Activated naive CD4-positive, alpha-beta T cell treated with anti-CD3 and anti-CD28 coated beads, Interleukin-2, amount 10 ng/mL, durations not matched to agents 7 days and 5 days (primary cell): ENCODE measurements around the gene TMEM131.
"Not testable (repeated sequence)": the region's sequence is repeated elsewhere in the genome, so short reads cannot be mapped to it uniquely, and the experiment has no call there.

Experiments
- CTCF ChIA-PET: fragments of 350-600 bp; sonication (Branson Sonifier 250); formaldehyde crosslinking; loops from one replicate; lab custom pipeline; 2021; ENCODE audit warnings: antibody characterized with exemption; lab: Charles Lee
- DNase-seq: peaks from one replicate; pipeline ENCODE4 v3.0.0-alpha.2; 2020
- H3K27ac Mint-ChIP-seq: one replicate; pipeline ENCODE4 v1.8.0; 2021; ENCODE audit warnings: mild to moderate bottlenecking, moderate library complexity, mixed read lengths
- H3K27me3 Mint-ChIP-seq: one replicate; pipeline ENCODE4 v1.8.0; 2021; ENCODE audit warnings: mild to moderate bottlenecking, mixed read lengths
- H3K36me3 Mint-ChIP-seq: one replicate; pipeline ENCODE4 v1.8.0; 2021; ENCODE audit warnings: mixed read lengths
- H3K4me1 Mint-ChIP-seq: one replicate; pipeline ENCODE4 v1.8.0; 2021; ENCODE audit warnings: mixed read lengths
- H3K4me3 Mint-ChIP-seq: one replicate; pipeline ENCODE4 v1.8.0; 2021; ENCODE audit warnings: mild to moderate bottlenecking, moderate library complexity, mixed read lengths
- H3K9me3 Mint-ChIP-seq: one replicate; pipeline ENCODE4 v1.8.0; 2021; ENCODE audit warnings: mixed read lengths

The TMEM131 gene

GRCh38 chr2:97936199-97936598 is 59.5 kb downstream of the TMEM131 start:
- CTCF ChIA-PET, result no interaction called here
- Mint-ChIP-seq H3K27me3 (no peaks in the 10 kb centered on the region), H3K27ac (no peak overlapping the region), H3K9me3 (peaks cover 11% of the 10 kb centered on the region), H3K4me1 (peaks cover 11% of the 10 kb centered on the region), H3K36me3 (peaks cover 5% of the 10 kb centered on the region), H3K4me3 (no peak overlapping the region)
- DNase-seq, result no peak

- peaks cover 5% of the 10 kb centered on the region for H3K36me3 Mint-ChIP-seq
- H3K27ac Mint-ChIP-seq, result no peak overlapping the region
- no peaks in the 10 kb centered on the region for H3K27me3 Mint-ChIP-seq
- CTCF ChIA-PET, result no interaction called here
- peaks cover 11% of the 10 kb centered on the region for H3K4me1 Mint-ChIP-seq
- no peak for DNase-seq
- no peak overlapping the region for H3K4me3 Mint-ChIP-seq
- H3K9me3 Mint-ChIP-seq, result peaks cover 10% of the 10 kb centered on the region
These were observed 60.0 kb downstream of the TMEM131 start for GRCh38 chr2:97935719-97936161.

- Mint-ChIP-seq H3K4me3 (no peak overlapping the region), H3K27ac (no peak overlapping the region), H3K4me1 (peaks cover 11% of the 10 kb centered on the region), H3K9me3 (no peaks in the 10 kb centered on the region), H3K36me3 (peaks cover 1% of the 10 kb centered on the region), H3K27me3 (no peaks in the 10 kb centered on the region)
- no peak for DNase-seq
- CTCF ChIA-PET, result no interaction called here
These were observed 62.6 kb downstream of the TMEM131 start for GRCh38 chr2:97932975-97933662.

GRCh38 chr2:97931858-97932225 is 63.9 kb downstream of the TMEM131 start:
- Mint-ChIP-seq H3K4me3 (no peak overlapping the region), H3K36me3 (peaks cover 1% of the 10 kb centered on the region), H3K4me1 (peaks cover 7% of the 10 kb centered on the region), H3K27me3 (no peaks in the 10 kb centered on the region), H3K9me3 (no peaks in the 10 kb centered on the region), H3K27ac (no peak overlapping the region)
- DNase-seq, result no peak
- CTCF ChIA-PET, result no interaction called here

DNA sequence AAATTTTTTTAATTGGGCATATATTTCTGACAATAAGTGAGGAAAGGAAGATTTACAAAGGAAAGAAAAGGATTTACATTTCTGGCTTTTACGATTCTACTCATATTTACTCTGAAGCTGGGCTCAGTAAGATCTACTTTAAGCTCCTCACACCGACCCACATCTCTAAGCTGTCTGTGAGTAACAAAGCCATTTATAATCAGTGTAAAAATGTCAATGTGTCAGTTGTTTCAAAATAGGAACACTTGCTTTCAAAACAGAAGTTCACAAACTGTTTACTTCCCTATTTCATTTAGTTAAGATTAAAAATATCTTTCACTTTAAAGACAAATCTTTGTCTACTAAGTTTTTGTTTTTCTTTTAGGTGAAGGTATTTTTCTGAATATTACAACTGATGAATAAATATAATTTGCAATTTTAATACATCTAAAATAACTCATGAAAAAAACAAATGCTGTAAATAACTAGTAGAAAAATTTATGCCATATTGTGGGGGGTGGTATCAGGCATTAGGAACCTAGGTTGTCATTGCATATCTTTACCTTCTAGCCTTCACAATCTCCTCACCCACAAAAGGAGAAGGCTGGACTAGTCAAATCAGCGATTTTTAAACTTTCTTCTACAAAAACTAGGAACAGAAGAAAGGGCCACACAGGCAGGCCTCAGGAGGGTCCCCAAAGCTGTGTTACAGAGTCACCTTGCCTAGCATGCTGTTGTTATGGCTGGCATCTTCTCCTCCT is 64.5 kb downstream of the TMEM131 start:
- CTCF ChIA-PET, result no interaction called here
- H3K9me3 Mint-ChIP-seq, result no peaks in the 10 kb centered on the region
- H3K27ac Mint-ChIP-seq, result no peak overlapping the region
- no peak overlapping the region for H3K4me3 Mint-ChIP-seq
- peaks cover 7% of the 10 kb centered on the region for H3K4me1 Mint-ChIP-seq
- H3K27me3 Mint-ChIP-seq, result no peaks in the 10 kb centered on the region
- DNase-seq, result no peak
- peaks cover 5% of the 10 kb centered on the region for H3K36me3 Mint-ChIP-seq

DNA sequence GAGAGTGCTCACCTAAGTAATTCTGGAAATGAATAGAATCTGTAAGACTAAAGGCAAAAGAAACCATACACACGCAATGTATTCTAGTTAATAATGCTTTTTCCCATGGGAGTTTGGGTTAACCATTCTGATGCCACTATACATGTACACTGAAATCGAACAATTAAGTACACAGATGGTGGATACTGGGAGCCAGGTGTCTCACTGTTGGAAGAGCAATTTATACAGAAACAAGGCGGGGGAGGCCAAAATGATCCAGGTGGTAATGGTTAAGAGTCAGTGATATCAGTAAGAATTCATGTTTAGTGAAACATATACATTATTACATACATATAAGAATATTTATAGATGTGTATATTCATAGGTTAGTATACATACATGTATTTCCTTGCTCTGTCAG is 67.2 kb downstream of the TMEM131 start:
- Mint-ChIP-seq H3K27me3 (no peaks in the 10 kb centered on the region), H3K4me1 (no peaks in the 10 kb centered on the region), H3K9me3 (no peaks in the 10 kb centered on the region), H3K4me3 (no peak overlapping the region), H3K27ac (no peak overlapping the region), H3K36me3 (peaks cover 9% of the 10 kb centered on the region)
- CTCF ChIA-PET, result no interaction called here
- no peak for DNase-seq

GRCh38 chr2:97926946-97927345 is 68.8 kb downstream of the TMEM131 start:
- CTCF ChIA-PET, result no interaction called here
- Mint-ChIP-seq H3K27ac (no peak overlapping the region), H3K4me1 (no peaks in the 10 kb centered on the region), H3K9me3 (no peaks in the 10 kb centered on the region), H3K36me3 (peaks cover 15% of the 10 kb centered on the region), H3K4me3 (no peak overlapping the region), H3K27me3 (no peaks in the 10 kb centered on the region)
- DNase-seq, result no peak

DNA sequence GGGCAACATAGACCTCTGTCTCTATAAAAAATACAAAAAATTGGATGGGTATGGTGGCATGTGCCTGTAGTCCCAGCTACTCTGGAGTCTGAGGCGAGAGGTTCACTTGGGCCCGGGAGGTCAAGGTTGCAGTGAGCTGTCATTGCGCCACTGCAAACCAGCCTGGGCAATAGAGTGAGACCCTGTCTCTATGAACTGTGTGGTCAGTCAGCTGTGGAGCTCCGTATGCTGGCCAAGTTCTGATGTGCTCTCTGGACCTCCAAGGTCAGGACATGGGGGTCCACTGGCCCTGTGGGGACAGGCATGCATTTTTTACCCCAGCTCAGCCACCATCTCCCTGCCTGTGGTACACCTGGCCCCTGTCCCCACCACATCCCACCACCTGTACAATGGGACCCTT is 71.6 kb downstream of the TMEM131 start:
- Mint-ChIP-seq H3K4me1 (no peaks in the 10 kb centered on the region), H3K27ac (no peak overlapping the region), H3K9me3 (peaks cover 16% of the 10 kb centered on the region), H3K27me3 (no peaks in the 10 kb centered on the region), H3K4me3 (no peak overlapping the region), H3K36me3 (peaks cover 36% of the 10 kb centered on the region)
- DNase-seq, result no peak
- CTCF ChIA-PET, result no interaction called here

DNA sequence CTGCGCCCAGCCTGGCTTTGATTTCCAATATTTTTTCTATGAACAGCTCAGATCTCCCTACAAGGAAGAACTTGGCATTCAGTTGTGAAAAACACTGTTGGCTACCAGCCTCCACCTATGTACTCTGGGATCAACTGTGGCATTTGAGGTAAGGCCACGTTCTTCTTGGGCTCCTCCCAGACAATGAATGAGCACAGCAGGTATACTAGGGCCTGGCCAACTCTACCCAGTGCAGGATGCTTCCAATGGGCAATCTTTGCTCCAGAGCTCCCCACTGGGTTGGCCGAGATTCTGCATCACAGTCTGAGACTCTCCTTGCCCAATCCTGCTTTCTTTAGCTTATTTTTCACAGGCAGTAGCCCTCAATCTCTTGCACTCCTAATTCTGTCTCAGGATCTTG is 75.9 kb downstream of the TMEM131 start:
- Mint-ChIP-seq H3K9me3 (peaks cover 23% of the 10 kb centered on the region), H3K36me3 (peaks cover 47% of the 10 kb centered on the region), H3K4me1 (no peaks in the 10 kb centered on the region)

DNA sequence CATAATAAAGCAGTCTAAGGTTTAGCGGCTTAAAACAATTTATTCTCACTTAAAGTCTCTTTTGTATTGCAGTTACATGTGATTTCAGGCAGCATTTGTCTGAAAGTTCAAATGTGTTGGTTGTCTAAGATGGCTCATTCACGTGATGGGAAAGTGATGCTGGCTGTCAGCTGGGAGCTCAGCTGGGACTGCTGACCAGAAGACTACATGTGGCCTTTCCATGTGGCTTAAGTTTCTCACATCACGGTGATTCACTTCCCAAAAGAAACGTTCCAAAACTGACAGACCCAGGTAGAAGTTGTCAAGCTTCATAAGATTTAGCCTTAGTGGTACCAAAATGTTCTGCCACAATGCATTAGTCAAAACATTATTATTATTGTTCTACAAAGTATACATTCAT is 76.9 kb downstream of the TMEM131 start:
- H3K27ac Mint-ChIP-seq, result no peak overlapping the region
- no peak for DNase-seq
- CTCF ChIA-PET, result no interaction called here
- H3K4me3 Mint-ChIP-seq, result no peak overlapping the region
- peaks cover 45% of the 10 kb centered on the region for H3K36me3 Mint-ChIP-seq
- H3K27me3 Mint-ChIP-seq, result no peaks in the 10 kb centered on the region
- peaks cover 3% of the 10 kb centered on the region for H3K4me1 Mint-ChIP-seq
- H3K9me3 Mint-ChIP-seq, result peaks cover 23% of the 10 kb centered on the region

More for the DNA sequence above, 75.9 kb downstream of the TMEM131 start:
- CTCF ChIA-PET, result interaction anchor here (0.6 kb wide), 1 partner anchor 82 kb away, joined by 3 read pairs; no protein-coding TSS in a partner anchor
- no peak overlapping the region for H3K27ac Mint-ChIP-seq
- no peak overlapping the region for H3K4me3 Mint-ChIP-seq
- no peaks in the 10 kb centered on the region for H3K27me3 Mint-ChIP-seq
- DNase-seq, result no peak

DNA sequence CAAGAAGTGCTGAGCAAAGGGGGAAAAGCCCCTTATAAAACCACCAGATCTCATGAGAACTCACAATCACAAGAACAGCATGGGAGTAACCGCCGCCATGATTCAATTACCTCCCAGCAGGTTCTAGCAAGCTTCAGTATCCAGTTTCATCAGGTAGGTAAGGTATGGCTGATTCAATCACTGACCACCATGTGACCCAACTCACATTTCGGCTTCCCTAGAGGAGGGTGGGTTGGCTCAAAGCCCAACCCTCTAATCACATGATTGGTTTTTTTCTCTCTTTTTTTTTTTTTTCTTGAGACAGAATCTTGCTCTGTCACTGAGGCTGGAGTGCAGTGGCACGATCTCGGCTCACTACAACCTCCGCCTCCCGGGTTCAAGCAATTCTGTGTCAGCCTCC is 78.1 kb downstream of the TMEM131 start:
- H3K9me3 Mint-ChIP-seq, result peaks cover 23% of the 10 kb centered on the region
- CTCF ChIA-PET, DNase-seq, H3K4me3 Mint-ChIP-seq, H3K27me3 Mint-ChIP-seq, H3K27ac Mint-ChIP-seq, H3K4me1 Mint-ChIP-seq: not testable (repeated sequence)
- H3K36me3 Mint-ChIP-seq, result peaks cover 45% of the 10 kb centered on the region

GRCh38 chr2:97914691-97915213 is 81.0 kb downstream of the TMEM131 start:
- no peak for DNase-seq
- CTCF ChIA-PET, result interaction anchor here (0.6 kb wide), 1 partner anchor 80 kb away, joined by 3 read pairs; no protein-coding TSS in a partner anchor
- H3K36me3 Mint-ChIP-seq, result peaks cover 27% of the 10 kb centered on the region

GRCh38 chr2:97913846-97914245 is 81.9 kb downstream of the TMEM131 start:
- CTCF ChIA-PET, result no interaction called here
- no peaks in the 10 kb centered on the region for H3K27me3 Mint-ChIP-seq
- peaks cover 27% of the 10 kb centered on the region for H3K36me3 Mint-ChIP-seq
- no peak overlapping the region for H3K27ac Mint-ChIP-seq
- peaks cover 6% of the 10 kb centered on the region for H3K9me3 Mint-ChIP-seq
- no peak overlapping the region for H3K4me3 Mint-ChIP-seq
- no peak for DNase-seq
- H3K4me1 Mint-ChIP-seq, result peaks cover 3% of the 10 kb centered on the region

More at GRCh38 chr2:97914691-97915213, 81.0 kb downstream of the TMEM131 start:
- no peaks in the 10 kb centered on the region for H3K27me3 Mint-ChIP-seq
- no peak overlapping the region for H3K4me3 Mint-ChIP-seq
- H3K4me1 Mint-ChIP-seq, result peaks cover 3% of the 10 kb centered on the region
- H3K9me3 Mint-ChIP-seq, result peaks cover 7% of the 10 kb centered on the region
- no peak overlapping the region for H3K27ac Mint-ChIP-seq

DNA sequence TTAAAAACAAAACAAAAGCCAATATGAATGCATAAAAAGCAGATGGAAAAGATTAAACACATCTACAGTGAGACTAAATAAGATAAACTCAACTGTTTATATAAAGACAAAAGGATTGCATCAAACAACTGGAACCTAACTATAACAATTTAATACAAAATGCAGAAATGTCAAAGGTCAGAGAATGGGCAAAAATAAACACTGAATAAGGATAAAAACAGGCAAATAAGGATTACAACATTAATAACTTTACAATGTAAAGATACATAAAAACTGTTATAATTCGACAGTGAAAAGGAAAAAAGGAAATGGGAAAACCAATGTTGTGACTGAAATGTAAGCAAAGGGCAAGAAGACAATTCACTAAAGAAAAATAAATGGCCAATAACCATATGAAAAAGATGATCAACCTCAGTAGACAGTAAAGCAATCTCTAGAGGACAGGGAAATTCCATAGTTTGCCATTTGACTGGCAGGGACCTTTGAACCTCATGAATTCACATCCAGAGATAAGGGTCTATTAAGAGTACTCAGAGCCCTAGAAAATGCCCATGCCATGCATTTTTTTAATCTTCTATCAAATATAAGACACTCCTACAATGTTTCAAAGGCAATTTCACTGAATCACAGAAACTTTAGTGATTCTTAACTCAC is 83.7 kb downstream of the TMEM131 start:
- DNase-seq, result no peak
- CTCF ChIA-PET, result no interaction called here
- peaks cover 3% of the 10 kb centered on the region for H3K4me1 Mint-ChIP-seq
- no peak overlapping the region for H3K27ac Mint-ChIP-seq
- no peaks in the 10 kb centered on the region for H3K27me3 Mint-ChIP-seq
- H3K4me3 Mint-ChIP-seq, result no peak overlapping the region
- no peaks in the 10 kb centered on the region for H3K9me3 Mint-ChIP-seq
- H3K36me3 Mint-ChIP-seq, result peaks cover 22% of the 10 kb centered on the region
